AG09319 (cell line): ENCODE data around the gene XDH.

Source experiments
- DNase-seq: peaks from one replicate; pipeline ENCODE4 v3.0.0-alpha.2; 2010; ENCODE audit warnings: low read depth; ENCODE audit errors: extremely low read depth
- TF ChIP-seq, protein P1 (sequence below): IDR thresholded peaks from 2 replicates; pipeline ENCODE4 v1.5.1; 2011; ENCODE audit warnings: low read depth, mild to moderate bottlenecking, inconsistent platforms, low read length, moderate library complexity

The XDH gene

GRCh38 chr2:31302940-31303563 lies 111.5 kb downstream of the XDH start:
- TF ChIP-seq, protein P1, sequence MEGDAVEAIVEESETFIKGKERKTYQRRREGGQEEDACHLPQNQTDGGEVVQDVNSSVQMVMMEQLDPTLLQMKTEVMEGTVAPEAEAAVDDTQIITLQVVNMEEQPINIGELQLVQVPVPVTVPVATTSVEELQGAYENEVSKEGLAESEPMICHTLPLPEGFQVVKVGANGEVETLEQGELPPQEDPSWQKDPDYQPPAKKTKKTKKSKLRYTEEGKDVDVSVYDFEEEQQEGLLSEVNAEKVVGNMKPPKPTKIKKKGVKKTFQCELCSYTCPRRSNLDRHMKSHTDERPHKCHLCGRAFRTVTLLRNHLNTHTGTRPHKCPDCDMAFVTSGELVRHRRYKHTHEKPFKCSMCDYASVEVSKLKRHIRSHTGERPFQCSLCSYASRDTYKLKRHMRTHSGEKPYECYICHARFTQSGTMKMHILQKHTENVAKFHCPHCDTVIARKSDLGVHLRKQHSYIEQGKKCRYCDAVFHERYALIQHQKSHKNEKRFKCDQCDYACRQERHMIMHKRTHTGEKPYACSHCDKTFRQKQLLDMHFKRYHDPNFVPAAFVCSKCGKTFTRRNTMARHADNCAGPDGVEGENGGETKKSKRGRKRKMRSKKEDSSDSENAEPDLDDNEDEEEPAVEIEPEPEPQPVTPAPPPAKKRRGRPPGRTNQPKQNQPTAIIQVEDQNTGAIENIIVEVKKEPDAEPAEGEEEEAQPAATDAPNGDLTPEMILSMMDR = no peak
- DNase-seq = no peak

- DNase-seq = no peak
- TF ChIP-seq, protein P1 = no peak
Observed at GRCh38 chr2:31300309-31300708, 114.2 kb downstream of the XDH start.

DNA sequence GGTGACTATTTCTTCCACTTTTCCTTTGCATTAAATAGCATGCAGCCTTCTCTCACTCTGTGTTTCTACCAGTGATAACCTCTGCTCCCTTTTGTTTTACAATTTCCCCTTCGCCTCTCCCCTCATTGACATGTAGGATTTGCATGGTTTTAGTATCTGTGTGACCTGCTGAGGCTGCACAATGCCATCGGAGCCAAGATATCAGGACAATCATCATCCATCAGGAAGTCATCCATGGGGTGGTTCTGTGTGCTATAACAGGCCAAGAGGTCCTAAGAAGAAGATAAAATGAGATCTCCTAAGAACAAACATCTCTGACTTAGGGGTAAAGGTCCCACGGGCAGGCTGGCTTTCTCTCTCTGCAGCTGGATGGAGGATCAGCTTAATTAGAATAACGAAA lies 115.0 kb downstream of the XDH start:
- TF ChIP-seq, protein P1 = no peak
- DNase-seq = no peak

GRCh38 chr2:31297751-31298150 lies 116.8 kb downstream of the XDH start:
- no peak for DNase-seq
- TF ChIP-seq, protein P1 = no peak

- no peak for DNase-seq
- TF ChIP-seq, protein P1 = no peak; the same call in 1 of the 2 replicates
Observed at GRCh38 chr2:31296641-31297287, 117.8 kb downstream of the XDH start.

DNA sequence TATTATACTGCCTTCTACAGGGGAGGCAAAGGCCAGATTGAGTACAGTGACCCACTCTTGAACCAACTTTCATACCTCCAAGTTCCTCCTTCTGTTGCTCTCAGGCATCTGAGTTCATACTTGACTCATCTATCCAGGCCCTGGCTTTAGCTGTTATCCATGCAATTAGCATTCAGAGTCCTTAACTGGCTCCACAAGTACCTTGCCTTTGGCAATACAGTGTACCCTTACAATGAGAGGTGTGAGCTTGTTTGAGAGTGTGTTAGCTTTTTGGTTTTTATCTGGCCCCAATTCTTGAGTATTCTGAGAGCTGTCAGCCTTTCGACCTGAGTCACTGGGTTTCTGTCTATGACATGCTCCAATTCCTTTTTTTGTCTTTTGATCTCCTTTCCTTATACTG lies 120.3 kb downstream of the XDH start:
- TF ChIP-seq, protein P1 = no peak

GRCh38 chr2:31287654-31288053 lies 126.9 kb downstream of the XDH start:
- TF ChIP-seq, protein P1 = no peak
- DNase-seq = no peak

More for the DNA sequence above, 120.3 kb downstream of the XDH start:
- no peak for DNase-seq
